ENCODE data around the gene MUC15.

MUC15 gene

DNA sequence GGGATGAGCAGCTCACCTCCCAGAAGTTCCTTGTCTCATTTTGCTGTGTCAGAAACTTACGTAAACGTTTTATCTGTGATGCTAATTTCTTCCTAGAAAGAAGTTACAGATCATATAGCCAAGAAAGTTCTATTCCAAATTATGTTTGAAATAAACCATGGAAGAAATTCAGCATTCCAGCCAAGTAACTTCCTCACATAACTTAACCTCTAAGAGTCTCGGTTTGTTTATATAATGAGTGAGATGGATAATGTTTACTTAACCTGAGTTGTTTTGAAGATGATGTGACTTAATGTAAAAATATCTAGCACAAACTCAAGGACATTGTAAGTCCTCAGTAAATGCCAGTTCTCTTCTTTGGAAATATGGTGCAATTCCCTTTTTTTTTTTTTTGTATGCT is 8.9 kb upstream of the MUC15 start:
- TF ChIP-seq, protein P1, sequence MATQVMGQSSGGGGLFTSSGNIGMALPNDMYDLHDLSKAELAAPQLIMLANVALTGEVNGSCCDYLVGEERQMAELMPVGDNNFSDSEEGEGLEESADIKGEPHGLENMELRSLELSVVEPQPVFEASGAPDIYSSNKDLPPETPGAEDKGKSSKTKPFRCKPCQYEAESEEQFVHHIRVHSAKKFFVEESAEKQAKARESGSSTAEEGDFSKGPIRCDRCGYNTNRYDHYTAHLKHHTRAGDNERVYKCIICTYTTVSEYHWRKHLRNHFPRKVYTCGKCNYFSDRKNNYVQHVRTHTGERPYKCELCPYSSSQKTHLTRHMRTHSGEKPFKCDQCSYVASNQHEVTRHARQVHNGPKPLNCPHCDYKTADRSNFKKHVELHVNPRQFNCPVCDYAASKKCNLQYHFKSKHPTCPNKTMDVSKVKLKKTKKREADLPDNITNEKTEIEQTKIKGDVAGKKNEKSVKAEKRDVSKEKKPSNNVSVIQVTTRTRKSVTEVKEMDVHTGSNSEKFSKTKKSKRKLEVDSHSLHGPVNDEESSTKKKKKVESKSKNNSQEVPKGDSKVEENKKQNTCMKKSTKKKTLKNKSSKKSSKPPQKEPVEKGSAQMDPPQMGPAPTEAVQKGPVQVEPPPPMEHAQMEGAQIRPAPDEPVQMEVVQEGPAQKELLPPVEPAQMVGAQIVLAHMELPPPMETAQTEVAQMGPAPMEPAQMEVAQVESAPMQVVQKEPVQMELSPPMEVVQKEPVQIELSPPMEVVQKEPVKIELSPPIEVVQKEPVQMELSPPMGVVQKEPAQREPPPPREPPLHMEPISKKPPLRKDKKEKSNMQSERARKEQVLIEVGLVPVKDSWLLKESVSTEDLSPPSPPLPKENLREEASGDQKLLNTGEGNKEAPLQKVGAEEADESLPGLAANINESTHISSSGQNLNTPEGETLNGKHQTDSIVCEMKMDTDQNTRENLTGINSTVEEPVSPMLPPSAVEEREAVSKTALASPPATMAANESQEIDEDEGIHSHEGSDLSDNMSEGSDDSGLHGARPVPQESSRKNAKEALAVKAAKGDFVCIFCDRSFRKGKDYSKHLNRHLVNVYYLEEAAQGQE (IDR thresholded peaks at IDR 0.05; ENCODE audit: insufficient read depth in 1 of 2, low read depth in 2 of 2, low read length in 2 of 2) = no peak
- TF ChIP-seq FOXP2 (optimal IDR thresholded peaks at IDR 0.05; ENCODE audit: borderline replicate concordance, extremely low read depth, extremely low read length, insufficient read depth) = no peak
- no peak for TF ChIP-seq TAF1 (IDR thresholded peaks at IDR 0.05; ENCODE audit: borderline replicate concordance, insufficient read depth, low read length)
- TF ChIP-seq SIN3A (IDR thresholded peaks at IDR 0.05; ENCODE audit: borderline replicate concordance, insufficient read depth, low read length) = no peak
- no peak for TF ChIP-seq POLR2AphosphoS5 (IDR thresholded peaks at IDR 0.05; ENCODE audit: low read depth, low read length)

DNA sequence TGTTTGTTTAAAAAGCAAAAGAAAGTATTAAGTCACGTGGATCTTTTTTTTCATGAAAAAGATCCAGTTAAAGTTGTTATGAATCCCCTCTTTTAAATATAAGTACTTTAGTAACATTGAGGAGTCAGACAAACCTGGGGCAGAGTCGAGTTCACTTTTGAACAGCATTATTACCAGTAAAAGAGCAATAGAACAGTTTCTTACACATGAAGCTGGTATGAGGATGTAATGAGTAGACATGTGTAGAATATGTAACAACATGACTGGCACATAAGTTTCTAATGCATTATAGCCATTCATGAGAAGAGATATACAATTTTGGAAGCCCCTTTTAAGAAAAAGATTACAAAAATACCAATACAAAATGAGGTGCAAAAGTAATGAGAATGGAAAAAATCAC is 7.6 kb upstream of the MUC15 start:
- TF ChIP-seq TAF1 (IDR thresholded peaks at IDR 0.05; ENCODE audit: borderline replicate concordance, insufficient read depth, low read length) (no peak), SIN3A (IDR thresholded peaks at IDR 0.05; ENCODE audit: borderline replicate concordance, insufficient read depth, low read length) (no peak), FOXP2 (optimal IDR thresholded peaks at IDR 0.05; ENCODE audit: borderline replicate concordance, extremely low read depth, extremely low read length, insufficient read depth) (no peak), POLR2AphosphoS5 (IDR thresholded peaks at IDR 0.05; ENCODE audit: low read depth, low read length) (no peak)

DNA sequence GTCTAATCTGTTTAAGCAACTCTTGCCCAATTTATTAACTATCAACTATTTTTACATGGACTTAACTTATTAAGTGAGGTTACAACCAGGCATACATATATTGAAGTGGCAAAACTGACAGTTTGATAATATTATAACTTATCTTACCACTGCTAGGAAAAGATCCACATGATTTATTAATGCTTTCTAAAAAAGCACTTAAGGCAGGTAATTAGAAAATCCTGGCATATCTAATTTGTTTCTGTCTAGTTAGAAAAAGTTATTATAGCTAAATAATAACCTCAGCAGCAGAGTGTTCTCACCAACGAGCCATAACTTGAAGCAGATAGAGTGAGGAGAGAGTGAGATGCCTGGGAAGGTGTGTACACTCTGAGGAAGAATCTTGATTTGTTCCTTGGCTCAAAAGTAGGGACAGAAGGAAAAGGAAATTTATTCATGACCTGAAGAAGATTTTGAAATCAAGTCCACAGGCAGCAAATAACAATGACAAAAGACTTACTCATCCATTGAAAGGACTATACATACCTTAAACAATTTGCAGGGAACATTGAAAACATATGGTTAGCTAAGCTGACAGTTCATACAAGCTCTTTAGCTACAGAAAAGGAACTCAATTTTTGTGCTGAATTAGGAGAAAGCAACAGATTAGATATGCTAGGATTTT is 7.1 kb upstream of the MUC15 start:
- no peak for TF ChIP-seq FOXP2 (optimal IDR thresholded peaks at IDR 0.05; ENCODE audit: borderline replicate concordance, extremely low read depth, extremely low read length, insufficient read depth)
- TF ChIP-seq SIN3A (IDR thresholded peaks at IDR 0.05; ENCODE audit: borderline replicate concordance, insufficient read depth, low read length) = no peak
- TF ChIP-seq TAF1 (IDR thresholded peaks at IDR 0.05; ENCODE audit: borderline replicate concordance, insufficient read depth, low read length) = no peak
- TF ChIP-seq, protein P1 (IDR thresholded peaks at IDR 0.05; ENCODE audit: insufficient read depth in 1 of 2, low read depth in 2 of 2, low read length in 2 of 2) = no peak
- no peak for TF ChIP-seq POLR2AphosphoS5 (IDR thresholded peaks at IDR 0.05; ENCODE audit: low read depth, low read length)

DNA sequence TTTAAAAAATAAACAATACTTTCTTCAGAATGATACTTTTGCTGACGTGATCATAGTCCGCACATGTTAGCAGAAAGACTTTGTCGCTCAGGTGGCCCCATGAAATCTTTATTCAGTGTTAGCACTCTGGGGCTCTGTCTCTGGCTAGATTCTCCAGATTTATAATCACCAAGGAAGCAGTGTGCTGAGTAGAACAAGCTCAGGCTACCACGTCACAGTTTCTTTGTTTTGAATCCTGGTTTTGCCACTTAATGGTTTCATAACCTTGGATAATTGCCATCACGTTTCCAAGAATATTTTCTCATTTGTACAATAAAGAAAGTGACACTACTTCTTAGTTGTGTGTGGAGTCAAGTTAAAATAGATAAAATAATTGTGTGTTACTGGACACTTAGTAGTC is 3.9 kb upstream of the MUC15 start:
- no peak for TF ChIP-seq SIN3A (IDR thresholded peaks at IDR 0.05; ENCODE audit: borderline replicate concordance, insufficient read depth, low read length)
- TF ChIP-seq POLR2AphosphoS5 (IDR thresholded peaks at IDR 0.05; ENCODE audit: low read depth, low read length) = no peak

DNA sequence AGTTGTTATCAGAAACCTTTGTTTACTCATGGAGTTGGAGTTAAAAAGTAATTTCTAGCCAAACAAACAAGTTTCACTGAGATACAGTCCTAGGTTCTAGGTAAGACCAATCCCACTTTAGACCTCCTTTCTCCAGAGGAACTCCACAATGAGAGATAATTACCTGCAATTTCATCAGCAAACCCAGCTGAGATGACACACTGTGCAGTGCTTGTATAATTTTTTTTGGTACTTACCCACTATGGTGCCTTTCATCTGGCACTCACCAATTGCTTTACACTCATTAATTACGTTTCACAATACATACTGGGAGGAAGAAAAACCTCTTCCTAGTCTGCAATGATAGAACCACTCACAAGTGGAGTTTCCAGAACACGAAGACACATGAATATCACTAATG is 1.8 kb upstream of the MUC15 start:
- TF ChIP-seq SIN3A (IDR thresholded peaks at IDR 0.05; ENCODE audit: borderline replicate concordance, insufficient read depth, low read length) = no peak
- TF ChIP-seq, protein P1 (IDR thresholded peaks at IDR 0.05; ENCODE audit: insufficient read depth in 1 of 2, low read depth in 2 of 2, low read length in 2 of 2) = no peak
- TF ChIP-seq TAF1 (IDR thresholded peaks at IDR 0.05; ENCODE audit: borderline replicate concordance, insufficient read depth, low read length) = no peak
- TF ChIP-seq POLR2AphosphoS5 (IDR thresholded peaks at IDR 0.05; ENCODE audit: low read depth, low read length) = no peak
- no peak for TF ChIP-seq FOXP2 (optimal IDR thresholded peaks at IDR 0.05; ENCODE audit: borderline replicate concordance, extremely low read depth, extremely low read length, insufficient read depth)

DNA sequence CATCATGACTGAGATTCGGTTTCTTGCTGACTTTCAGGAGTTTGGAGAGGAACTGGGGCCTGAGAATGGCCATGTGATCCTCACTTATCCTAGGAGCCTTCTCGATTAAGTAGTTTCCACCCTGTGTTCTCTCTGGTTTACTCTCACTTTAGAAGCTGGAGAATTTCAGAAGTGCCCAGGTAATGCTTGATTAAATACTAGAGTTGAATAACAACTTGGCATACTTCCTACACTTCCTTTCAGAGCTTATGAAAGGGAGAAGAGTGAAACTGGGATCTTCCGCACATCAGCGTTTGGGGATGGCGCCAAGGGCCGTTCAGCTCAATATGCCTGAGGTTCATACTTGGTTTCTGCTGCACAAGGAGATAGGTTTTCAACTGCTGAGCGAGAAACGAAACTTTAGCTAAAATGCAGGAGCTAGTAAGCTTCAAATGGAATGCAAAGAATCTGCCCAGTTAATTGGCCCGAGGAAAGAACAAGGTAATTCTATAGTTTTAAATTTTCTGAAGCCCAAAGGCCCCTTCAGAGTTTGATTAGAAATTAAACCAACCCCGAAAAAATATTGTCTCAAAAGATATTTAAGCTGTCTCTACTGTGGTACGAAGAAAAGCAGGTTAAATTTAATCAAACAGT is 823 bp upstream of the MUC15 start:
- TF ChIP-seq TAF1 (IDR thresholded peaks at IDR 0.05; ENCODE audit: borderline replicate concordance, insufficient read depth, low read length) (no peak), SIN3A (IDR thresholded peaks at IDR 0.05; ENCODE audit: borderline replicate concordance, insufficient read depth, low read length) (no peak), POLR2AphosphoS5 (IDR thresholded peaks at IDR 0.05; ENCODE audit: low read depth, low read length) (no peak), FOXP2 (optimal IDR thresholded peaks at IDR 0.05; ENCODE audit: borderline replicate concordance, extremely low read depth, extremely low read length, insufficient read depth) (no peak)
- TF ChIP-seq, protein P1 (IDR thresholded peaks at IDR 0.05; ENCODE audit: insufficient read depth in 1 of 2, low read depth in 2 of 2, low read length in 2 of 2) = no peak
